ENCODE data around the gene JMJD8.
"Not testable (repeated sequence)": the region's sequence is repeated elsewhere in the genome, so short reads cannot be mapped to it uniquely, and the experiment has no call there.

Gene JMJD8

GRCh38 chr16:693364-693763 is 9.2 kb upstream of the JMJD8 start:
- Mint-ChIP-seq H3K4me1 (peaks cover 48% of the 10 kb centered on the region), H3K4me3 (peak overlapping the region; percentile 69), H3K36me3 (no peaks in the 10 kb centered on the region), H3K27ac (no peak overlapping the region), H3K9me3 (peaks cover 5% of the 10 kb centered on the region), H3K27me3 (peaks cover 34% of the 10 kb centered on the region)
- no peak for ATAC-seq

- Mint-ChIP-seq H3K9me3 (peaks cover 5% of the 10 kb centered on the region), H3K36me3 (no peaks in the 10 kb centered on the region), H3K27me3 (peaks cover 31% of the 10 kb centered on the region), H3K27ac (no peak overlapping the region), H3K4me1 (peaks cover 49% of the 10 kb centered on the region), H3K4me3 (no peak overlapping the region)
- ATAC-seq, result no peak
Measured at GRCh38 chr16:692356-693108, 8.4 kb upstream of the JMJD8 start.

GRCh38 chr16:691242-691641 is 7.1 kb upstream of the JMJD8 start:
- peaks cover 20% of the 10 kb centered on the region for H3K27me3 Mint-ChIP-seq
- not testable (repeated sequence) for H3K9me3 Mint-ChIP-seq, ATAC-seq, H3K36me3 Mint-ChIP-seq
- peak overlapping the region; percentile 64 for H3K4me3 Mint-ChIP-seq
- H3K4me1 Mint-ChIP-seq, result peaks cover 48% of the 10 kb centered on the region
- H3K27ac Mint-ChIP-seq, result peak overlapping the region; percentile 90

DNA sequence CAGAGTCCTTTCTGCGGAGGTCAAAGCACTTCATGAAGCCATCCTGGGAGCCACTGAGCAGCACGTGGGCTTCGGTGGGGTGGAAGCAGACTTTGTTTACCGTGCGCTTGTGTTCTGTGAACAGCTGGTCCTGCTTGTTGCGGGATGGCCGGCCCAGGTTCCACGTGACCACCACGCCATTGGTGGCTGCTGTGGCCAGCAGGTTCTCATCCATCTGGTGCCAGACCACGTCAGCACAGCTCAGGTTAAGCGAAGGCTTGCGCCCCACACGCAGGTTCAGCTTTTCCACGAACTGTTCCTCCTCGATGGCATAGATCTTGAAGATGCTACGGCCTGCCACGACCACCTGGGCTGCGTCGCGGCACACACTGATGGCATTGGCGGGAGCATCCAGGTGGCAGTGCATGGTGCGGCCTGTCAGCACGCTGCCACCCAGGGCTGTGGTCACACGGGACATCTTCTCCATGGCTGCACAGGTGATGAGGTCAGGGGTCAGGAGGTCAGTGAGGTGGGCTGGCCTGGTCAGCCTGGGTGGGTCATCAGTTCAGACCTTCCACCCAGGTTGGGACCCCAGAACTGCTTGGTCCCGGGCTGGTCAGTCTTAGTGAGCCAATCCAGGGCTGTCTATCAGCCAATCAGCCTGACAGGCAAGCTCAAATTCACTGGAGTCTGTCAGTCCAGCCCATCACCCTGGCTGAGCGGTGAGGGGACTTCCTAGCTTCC is 5.2 kb upstream of the JMJD8 start:
- ATAC-seq, result no peak
- Mint-ChIP-seq H3K9me3 (peaks cover 5% of the 10 kb centered on the region), H3K27ac (peak overlapping the region; percentile 90), H3K4me3 (peak overlapping the region; percentile 89), H3K36me3 (peaks cover 7% of the 10 kb centered on the region), H3K4me1 (peaks cover 43% of the 10 kb centered on the region), H3K27me3 (peaks cover 11% of the 10 kb centered on the region)

DNA sequence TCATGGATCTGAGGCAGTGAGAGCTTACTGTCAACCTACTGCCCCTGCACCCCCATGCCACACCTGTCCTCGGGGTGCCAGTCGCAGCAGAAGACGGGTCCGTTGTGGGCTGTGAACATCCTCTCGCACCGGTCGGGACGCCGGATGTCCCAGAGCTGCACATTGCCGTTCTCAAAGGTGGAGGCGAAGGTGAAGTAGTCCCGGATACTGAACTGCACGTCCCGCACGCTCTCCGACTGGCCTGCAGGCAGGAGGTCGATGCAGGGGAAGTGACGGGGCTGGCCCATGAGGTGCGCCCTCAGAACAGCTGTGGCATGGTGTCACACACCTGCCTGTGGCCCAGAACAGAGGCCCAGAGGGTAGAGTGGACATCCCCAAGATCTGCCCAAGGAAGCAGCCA is 3.4 kb upstream of the JMJD8 start:
- Mint-ChIP-seq H3K36me3 (peaks cover 14% of the 10 kb centered on the region), H3K9me3 (peaks cover 5% of the 10 kb centered on the region), H3K4me1 (peaks cover 48% of the 10 kb centered on the region), H3K27ac (no peak overlapping the region), H3K4me3 (no peak overlapping the region), H3K27me3 (no peaks in the 10 kb centered on the region)
- ATAC-seq, result no peak

GRCh38 chr16:686459-687260 is 2.5 kb upstream of the JMJD8 start:
- Mint-ChIP-seq H3K4me3 (no peak overlapping the region), H3K4me1 (peaks cover 55% of the 10 kb centered on the region), H3K9me3 (peaks cover 5% of the 10 kb centered on the region), H3K27ac (no peak overlapping the region), H3K36me3 (peaks cover 22% of the 10 kb centered on the region), H3K27me3 (no peaks in the 10 kb centered on the region)
- no peak for ATAC-seq

DNA sequence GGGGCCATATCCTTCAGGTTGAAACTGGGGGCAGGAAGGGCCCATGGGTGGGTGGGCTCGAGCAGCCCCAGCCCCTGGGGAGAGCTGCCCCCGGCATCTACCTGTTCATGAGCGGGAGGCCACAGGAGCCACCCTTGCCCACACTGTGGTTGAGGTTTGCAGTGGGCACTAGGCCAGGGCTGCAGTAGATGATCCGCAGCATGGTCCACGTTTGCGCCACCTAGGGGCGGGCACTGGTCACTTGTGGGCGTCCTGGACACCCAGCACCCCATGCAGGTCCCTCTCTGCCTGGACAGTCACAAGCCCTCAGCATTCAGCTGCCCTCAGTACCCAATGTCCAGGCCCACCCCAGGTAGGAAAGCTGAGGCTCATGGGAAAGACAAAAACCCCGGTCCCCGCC is 1.8 kb upstream of the JMJD8 start:
- Mint-ChIP-seq H3K27ac (no peak overlapping the region), H3K4me3 (peak overlapping the region; percentile 39), H3K9me3 (peaks cover 2% of the 10 kb centered on the region), H3K4me1 (peaks cover 58% of the 10 kb centered on the region), H3K27me3 (no peaks in the 10 kb centered on the region), H3K36me3 (peaks cover 25% of the 10 kb centered on the region)
- ATAC-seq, result no peak

- Mint-ChIP-seq H3K27me3 (no peaks in the 10 kb centered on the region), H3K9me3 (no peaks in the 10 kb centered on the region), H3K4me1 (peaks cover 51% of the 10 kb centered on the region), H3K27ac (peak overlapping the region; percentile 81), H3K4me3 (no peak overlapping the region), H3K36me3 (peaks cover 25% of the 10 kb centered on the region)
- ATAC-seq, result no peak
Measured at GRCh38 chr16:684961-685696, 995 bp upstream of the JMJD8 start.

GRCh38 chr16:683396-684070 is 601 bp downstream of the JMJD8 start:
- Mint-ChIP-seq H3K4me1 (peaks cover 51% of the 10 kb centered on the region), H3K27me3 (no peaks in the 10 kb centered on the region), H3K4me3 (peak overlapping the region; percentile 84), H3K36me3 (peaks cover 25% of the 10 kb centered on the region), H3K27ac (peak overlapping the region; percentile 81), H3K9me3 (no peaks in the 10 kb centered on the region)
- ATAC-seq, result no peak

- Mint-ChIP-seq H3K27me3 (no peaks in the 10 kb centered on the region), H3K4me1 (peaks cover 56% of the 10 kb centered on the region), H3K4me3 (peak overlapping the region; percentile 84), H3K9me3 (no peaks in the 10 kb centered on the region), H3K27ac (peak overlapping the region; percentile 81), H3K36me3 (peaks cover 25% of the 10 kb centered on the region)
- ATAC-seq, result no peak
Measured at GRCh38 chr16:682493-683395, 1.4 kb downstream of the JMJD8 start.

DNA sequence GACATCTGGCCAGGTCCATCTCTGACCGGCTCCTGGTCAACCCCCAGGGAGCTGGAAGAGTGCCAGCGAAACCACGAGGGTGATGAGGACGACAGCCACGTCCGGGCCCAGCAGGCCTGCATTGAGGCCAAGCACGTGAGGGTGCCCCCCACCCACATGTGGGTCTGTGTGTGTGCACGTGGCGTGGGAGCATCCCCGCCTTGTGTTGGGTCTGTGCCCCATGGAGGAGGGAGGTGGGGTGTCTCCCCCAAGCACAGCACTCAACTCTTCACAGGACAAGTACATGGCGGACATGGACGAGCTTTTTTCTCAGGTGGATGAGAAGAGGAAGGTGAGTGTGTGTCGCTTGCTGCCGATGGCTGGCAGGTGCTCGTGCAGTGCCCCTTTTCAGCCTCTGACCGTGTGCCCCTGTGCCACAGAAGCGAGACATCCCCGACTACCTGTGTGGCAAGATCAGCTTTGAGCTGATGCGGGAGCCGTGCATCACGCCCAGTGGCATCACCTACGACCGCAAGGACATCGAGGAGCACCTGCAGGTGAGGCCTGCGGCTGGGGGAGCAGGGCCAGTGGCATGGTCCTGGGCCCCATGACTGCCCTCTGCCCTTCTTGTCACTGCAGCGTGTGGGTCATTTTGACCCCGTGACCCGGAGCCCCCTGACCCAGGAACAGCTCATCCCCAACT is 2.2 kb downstream of the JMJD8 start:
- Mint-ChIP-seq H3K4me1 (peaks cover 56% of the 10 kb centered on the region), H3K27me3 (no peaks in the 10 kb centered on the region), H3K4me3 (peak overlapping the region; percentile 84), H3K27ac (no peak overlapping the region), H3K36me3 (peaks cover 25% of the 10 kb centered on the region), H3K9me3 (no peaks in the 10 kb centered on the region)
- no peak for ATAC-seq

GRCh38 chr16:680967-681745 is 3.0 kb downstream of the JMJD8 start:
- no peak for ATAC-seq
- H3K36me3 Mint-ChIP-seq, result peaks cover 21% of the 10 kb centered on the region
- H3K27ac Mint-ChIP-seq, result peak overlapping the region; percentile 67
- H3K9me3 Mint-ChIP-seq, result no peaks in the 10 kb centered on the region
- H3K4me1 Mint-ChIP-seq, result peaks cover 56% of the 10 kb centered on the region
- peak overlapping the region; percentile 84 for H3K4me3 Mint-ChIP-seq
- H3K27me3 Mint-ChIP-seq, result no peaks in the 10 kb centered on the region

DNA sequence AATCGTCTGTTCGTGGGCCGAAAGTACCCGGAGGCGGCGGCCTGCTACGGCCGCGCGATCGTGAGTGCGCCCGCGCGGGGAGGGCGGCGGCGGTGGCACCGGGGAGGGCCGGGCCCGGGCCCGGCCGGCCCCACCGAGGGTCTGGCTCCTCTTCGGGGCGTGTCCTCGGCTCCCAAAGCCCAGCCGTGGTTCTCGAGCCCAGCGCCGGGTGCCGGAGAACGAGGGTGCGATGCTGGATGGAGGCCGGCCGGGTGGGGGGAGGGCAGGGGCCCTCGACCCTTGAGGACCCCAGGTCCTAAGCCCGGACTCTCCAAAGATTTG is 3.5 kb downstream of the JMJD8 start:
- no peak for ATAC-seq
- H3K9me3 Mint-ChIP-seq, result no peaks in the 10 kb centered on the region
- peak overlapping the region; percentile 67 for H3K27ac Mint-ChIP-seq
- peaks cover 18% of the 10 kb centered on the region for H3K36me3 Mint-ChIP-seq
- H3K4me3 Mint-ChIP-seq, result peak overlapping the region; percentile 84
- H3K4me1 Mint-ChIP-seq, result peaks cover 56% of the 10 kb centered on the region
- peaks cover 2% of the 10 kb centered on the region for H3K27me3 Mint-ChIP-seq
